Calu3 (cell line): Measurements from ENCODE around the gene CERK. TPM values are rescaled to one million over a fixed set of nuclear protein-coding genes. Genes with fewer than 3 reads are reported as not detected.

Experiments used
- BruUV-seq: library from RNA; stranded (reverse); fragments of 400-500 nt; replicated peaks from 2 replicates; lab custom pipeline; 2021; lab: Mats Ljungman, UMichigan
- CTCF ChIA-PET: fragments of 300-600 bp; sonication (Branson Sonifier 250); formaldehyde crosslinking; loops from one replicate; lab custom pipeline; 2022; ENCODE audit warnings: antibody characterized with exemption; lab: Charles Lee
- DNase-seq: peaks from one replicate; pipeline ENCODE4 v3.0.0; 2022
- H3K27ac Mint-ChIP-seq: one replicate; pipeline ENCODE4 v1.8.0; 2022; ENCODE audit warnings: mixed read lengths; ENCODE audit not compliant: unreplicated experiment
- H3K27me3 Mint-ChIP-seq: one replicate; pipeline ENCODE4 v1.8.0; 2022; ENCODE audit warnings: mixed read lengths; ENCODE audit not compliant: unreplicated experiment
- H3K36me3 Mint-ChIP-seq: one replicate; pipeline ENCODE4 v1.8.0; 2022; ENCODE audit warnings: mild to moderate bottlenecking, moderate library complexity, mixed read lengths; ENCODE audit not compliant: insufficient read depth, unreplicated experiment
- H3K4me1 Mint-ChIP-seq: one replicate; pipeline ENCODE4 v1.8.0; 2022; ENCODE audit warnings: mild to moderate bottlenecking, low read depth, mixed read lengths; ENCODE audit not compliant: unreplicated experiment
- H3K4me3 Mint-ChIP-seq: one replicate; pipeline ENCODE4 v1.8.0; 2022; ENCODE audit warnings: mild to moderate bottlenecking, low read depth, moderate library complexity, mixed read lengths; ENCODE audit not compliant: unreplicated experiment
- H3K9me3 Mint-ChIP-seq: one replicate; pipeline ENCODE4 v1.8.0; 2022; ENCODE audit warnings: low read depth, mixed read lengths; ENCODE audit not compliant: unreplicated experiment
- CTCF ChIP-seq: fragments of 200-600 bp; IDR thresholded peaks from one replicate; pipeline ENCODE4 v1.8.0; 2022; ENCODE audit warnings: antibody characterized with exemption; ENCODE audit not compliant: unreplicated experiment
- intact Hi-C: fragments of 100-400 bp; cut with micrococcal nuclease; formaldehyde crosslinking; loops from one replicate; pipeline ENCODE4 v1.10.0; 2022; ENCODE audit not compliant: unreplicated experiment
- total RNA-seq: library from RNA; stranded (reverse); gene quantifications from 2 replicates; pipeline ENCODE4 v1.2.3, GENCODE V29; 2022

Gene CERK
- total RNA-seq, 1 experiment from 2014 or later, result 25.0 TPM

GRCh38 chr22:46675938-46676337 is 62.1 kb downstream of the CERK start:
- DNase-seq, result no peak
- intact Hi-C loops, result no loop called here
- H3K4me1 Mint-ChIP-seq, result no peaks in the 10 kb centered on the region
- H3K4me3 Mint-ChIP-seq, result no peak overlapping the region
- H3K27me3 Mint-ChIP-seq, result no peaks in the 10 kb centered on the region
- H3K36me3 Mint-ChIP-seq, result peaks cover 29% of the 10 kb centered on the region
- no peak overlapping the region for H3K27ac Mint-ChIP-seq
- CTCF ChIA-PET, result no interaction called here
- H3K9me3 Mint-ChIP-seq, result no peaks in the 10 kb centered on the region
- BruUV-seq, result no TSS peak
- no peak for TF ChIP-seq CTCF

GRCh38 chr22:46675479-46675878 is 62.6 kb downstream of the CERK start:
- Mint-ChIP-seq H3K4me3 (no peak overlapping the region), H3K4me1 (no peaks in the 10 kb centered on the region), H3K27ac (no peak overlapping the region), H3K36me3 (peaks cover 29% of the 10 kb centered on the region), H3K9me3 (no peaks in the 10 kb centered on the region), H3K27me3 (no peaks in the 10 kb centered on the region)
- intact Hi-C loops, result no loop called here
- no peak for DNase-seq
- BruUV-seq, result no TSS peak
- CTCF ChIA-PET, result no interaction called here
- no peak for TF ChIP-seq CTCF

- H3K27me3 Mint-ChIP-seq, result no peaks in the 10 kb centered on the region
- no peak for TF ChIP-seq CTCF
- no TSS peak for BruUV-seq
- H3K4me3 Mint-ChIP-seq, result no peak overlapping the region
- no peak overlapping the region for H3K27ac Mint-ChIP-seq
- DNase-seq, result no peak
- intact Hi-C loops, result no loop called here
- no peaks in the 10 kb centered on the region for H3K9me3 Mint-ChIP-seq
- H3K36me3 Mint-ChIP-seq, result peaks cover 29% of the 10 kb centered on the region
- CTCF ChIA-PET, result no interaction called here
- H3K4me1 Mint-ChIP-seq, result no peaks in the 10 kb centered on the region
Measured at GRCh38 chr22:46674906-46675305, 63.1 kb downstream of the CERK start.

- intact Hi-C loops, result no loop called here
- Mint-ChIP-seq H3K4me3 (no peak overlapping the region), H3K36me3 (peaks cover 29% of the 10 kb centered on the region), H3K4me1 (no peaks in the 10 kb centered on the region), H3K27ac (no peak overlapping the region), H3K9me3 (no peaks in the 10 kb centered on the region), H3K27me3 (no peaks in the 10 kb centered on the region)
- DNase-seq, result no peak
- no peak for TF ChIP-seq CTCF
- BruUV-seq, result no TSS peak
- CTCF ChIA-PET, result no interaction called here
Measured at GRCh38 chr22:46674367-46674781, 63.7 kb downstream of the CERK start.
